Testis (tissue), 3 donors: Measurements from ENCODE around the gene MRPS25. TPM values are rescaled to one million over a fixed set of nuclear protein-coding genes. Genes with fewer than 3 reads are reported as not detected.

ENCODE experiments used
- DNase-seq: peaks from one replicate; pipeline ENCODE4 v3.0.0-alpha.2; 2019
- H3K27ac ChIP-seq, 2 donors: fragments of 200-600 bp; sonication (generic); one replicate each; pipeline ENCODE4 v1.5.1; 2019
- H3K27me3 ChIP-seq: fragments of 200-600 bp; sonication (generic); one replicate; pipeline ENCODE4 v1.5.1; 2019
- H3K36me3 ChIP-seq: fragments of 200-600 bp; sonication (generic); one replicate; pipeline ENCODE4 v1.5.1; 2017; ENCODE audit warnings: low read depth; ENCODE audit errors: missing control alignments
- H3K4me1 ChIP-seq: fragments of 200-600 bp; sonication (generic); one replicate; pipeline ENCODE4 v1.5.1; 2019
- H3K4me3 ChIP-seq, 2 donors: fragments of 200-600 bp; sonication (generic); one replicate each; pipeline ENCODE4 v1.5.1; 2017 to 2019
- H3K9me3 ChIP-seq: fragments of 200-600 bp; sonication (generic); one replicate; pipeline ENCODE4 v1.5.1; 2017
- CTCF ChIP-seq, 3 experiments: fragments of 450-650 bp in 2 of 3; fragments of 200-600 bp in 1 of 3; sonication (generic) in 1 of 3; IDR thresholded peaks; one replicate each; pipeline ENCODE4 v1.5.1; 2016 to 2019; ENCODE audit warnings: antibody characterized with exemption in 3 of 3, mild to moderate bottlenecking in 2 of 3, moderate library complexity in 1 of 3
- POLR2A ChIP-seq: fragments of 450-650 bp; IDR thresholded peaks from one replicate; pipeline ENCODE4 v1.6.1; 2017; ENCODE audit warnings: antibody characterized with exemption, mild to moderate bottlenecking, moderate library complexity
- WGBS, 2 donors: methylation state at CpG; one replicate each; pipeline ENCODE4 v1.1.5; 2018; 5-methylcytosine and 5-hydroxymethylcytosine counted together
- intact Hi-C: fragments of 100-400 bp; cut with DNase I; formaldehyde crosslinking; loops from one replicate; pipeline ENCODE4 v1.15.1; 2023; ENCODE audit warnings: low total_unique reads
- polyA plus RNA-seq: library from polyadenylated mRNA; stranded (reverse); fragments of 350-450 nt; fragmentation: Illumina TruSeq; extraction: RNeasy Lipid Tissue Mini Kit (QIAGEN cat#74804); gene quantifications from one replicate; pipeline ENCODE4 v1.2.3, GENCODE V29; 2014; ENCODE audit warnings: low read depth, low replicate concordance; ENCODE audit not compliant: insufficient read depth
- total RNA-seq, 2 donors: library from RNA; depleted of rRNA; stranded (reverse); fragments of >200 nt; gene quantifications; one replicate each; pipeline ENCODE4 v1.2.3, GENCODE V29; 2016

The MRPS25 gene
- total and polyA plus RNA-seq, 3 donors from 2014 or later: 40.4 to 102 (median 55.4) TPM

- H3K4me3 ChIP-seq: no peak overlapping the region
- TF ChIP-seq CTCF (IDR thresholded peaks at IDR 0.05) (no peak), POLR2A (no peak)
- intact Hi-C loops: no loop called here
Observed at GRCh38 chr3:15110206-15110605, 45.1 kb upstream of the MRPS25 start.

GRCh38 chr3:15108869-15109268 lies 43.8 kb upstream of the MRPS25 start:
- Histone ChIP-seq H3K27ac (no peak overlapping the region), H3K4me3 (no peak overlapping the region), H3K36me3 (no peaks in the 10 kb centered on the region), H3K4me1 (no peaks in the 10 kb centered on the region), H3K9me3 (no peaks in the 10 kb centered on the region), H3K27me3 (no peaks in the 10 kb centered on the region)
- no peak for TF ChIP-seq CTCF (IDR thresholded peaks at IDR 0.05)
- no peak for TF ChIP-seq POLR2A
- 86 to 95% methylated on average over 4 of the region's 4 CpGs for WGBS, 2 donors
- no peak for DNase-seq
- intact Hi-C loops: no loop called here

More at GRCh38 chr3:15110206-15110605, 45.1 kb upstream of the MRPS25 start:
- no peaks in the 10 kb centered on the region for H3K27me3 ChIP-seq
- no peaks in the 10 kb centered on the region for H3K4me1 ChIP-seq
- 79 to 83% methylated on average over 4 of the region's 4 CpGs for WGBS, 2 donors
- DNase-seq: no peak
- no peak overlapping the region for H3K27ac ChIP-seq
- H3K9me3 ChIP-seq: no peaks in the 10 kb centered on the region
- H3K36me3 ChIP-seq: no peaks in the 10 kb centered on the region

GRCh38 chr3:15108082-15108545 lies 43.0 kb upstream of the MRPS25 start:
- intact Hi-C loops: no loop called here
- H3K4me1 ChIP-seq: no peaks in the 10 kb centered on the region
- TF ChIP-seq POLR2A (no peak), CTCF (IDR thresholded peaks at IDR 0.05) (peak; percentile 68 to 86 (median 73))
- H3K27me3 ChIP-seq: no peaks in the 10 kb centered on the region
- no peak overlapping the region for H3K4me3 ChIP-seq
- no peaks in the 10 kb centered on the region for H3K9me3 ChIP-seq
- H3K27ac ChIP-seq: no peak overlapping the region
- 24 to 25% methylated on average over 5 to 11 of the region's 11 CpGs for WGBS, 2 donors
- DNase-seq: peak; percentile 73
- H3K36me3 ChIP-seq: no peaks in the 10 kb centered on the region

- no peak for DNase-seq
- no peaks in the 10 kb centered on the region for H3K4me1 ChIP-seq
- H3K27me3 ChIP-seq: no peaks in the 10 kb centered on the region
- H3K9me3 ChIP-seq: no peaks in the 10 kb centered on the region
- intact Hi-C loops: no loop called here
- no peak overlapping the region for H3K4me3 ChIP-seq
- WGBS, 2 donors: 72 to 82% methylated on average over 16 of the region's 16 CpGs
- H3K27ac ChIP-seq: no peak overlapping the region
- no peak for TF ChIP-seq POLR2A
- no peak for TF ChIP-seq CTCF (IDR thresholded peaks at IDR 0.05)
- H3K36me3 ChIP-seq: no peaks in the 10 kb centered on the region
Observed at GRCh38 chr3:15107075-15107947, 42.2 kb upstream of the MRPS25 start.
